RWPE2 (cell line): ENCODE measurements around the gene CSRNP3.

ENCODE experiments used
- ATAC-seq: fragments of 200-7000 bp; cut with Tn5 transposase; 3 replicates; pipeline ENCODE4 v1.9.1; 2021; ENCODE audit warnings: low read depth
- DNase-seq: peaks from one replicate; pipeline ENCODE4 v3.0.0-alpha.2; 2020; ENCODE audit warnings: low spot score
- H3K27ac ChIP-seq: fragments of 450-650 bp; 2 replicates; pipeline ENCODE4 v1.5.1; 2017; ENCODE audit warnings: mild to moderate bottlenecking; ENCODE audit not compliant: poor library complexity, severe bottlenecking
- H3K27me3 ChIP-seq: fragments of 250-450 bp; sonication (Bioruptor Pico); 2 replicates; pipeline ENCODE4 v1.5.1; 2021; ENCODE audit warnings: mild to moderate bottlenecking, moderate library complexity; ENCODE audit not compliant: insufficient read depth, poor library complexity, severe bottlenecking
- H3K36me3 ChIP-seq: fragments of 250-450 bp; sonication (Bioruptor Pico); 2 replicates; pipeline ENCODE4 v1.5.1; 2020; ENCODE audit warnings: low read depth, mild to moderate bottlenecking, moderate library complexity
- H3K4me1 ChIP-seq: fragments of 250-450 bp; sonication (Bioruptor Pico); 2 replicates; pipeline ENCODE4 v1.5.1; 2021; ENCODE audit warnings: mild to moderate bottlenecking, moderate library complexity; ENCODE audit not compliant: insufficient read depth, poor library complexity, severe bottlenecking
- H3K4me3 ChIP-seq: fragments of 250-450 bp; sonication (Bioruptor Pico); 2 replicates; pipeline ENCODE4 v1.5.1; 2021; ENCODE audit warnings: mild to moderate bottlenecking, moderate library complexity; ENCODE audit not compliant: severe bottlenecking
- H3K9me3 ChIP-seq: fragments of 250-450 bp; sonication (Bioruptor Pico); 2 replicates; pipeline ENCODE4 v1.5.1; 2021; ENCODE audit warnings: mild to moderate bottlenecking, moderate library complexity; ENCODE audit not compliant: severe bottlenecking
- TF ChIP-seq, protein P1 (sequence below): fragments of 450-650 bp; IDR thresholded peaks from one replicate; pipeline ENCODE4 v1.5.1; 2017; ENCODE audit warnings: mild to moderate bottlenecking, moderate library complexity; ENCODE audit not compliant: poor library complexity, severe bottlenecking

Gene CSRNP3

DNA sequence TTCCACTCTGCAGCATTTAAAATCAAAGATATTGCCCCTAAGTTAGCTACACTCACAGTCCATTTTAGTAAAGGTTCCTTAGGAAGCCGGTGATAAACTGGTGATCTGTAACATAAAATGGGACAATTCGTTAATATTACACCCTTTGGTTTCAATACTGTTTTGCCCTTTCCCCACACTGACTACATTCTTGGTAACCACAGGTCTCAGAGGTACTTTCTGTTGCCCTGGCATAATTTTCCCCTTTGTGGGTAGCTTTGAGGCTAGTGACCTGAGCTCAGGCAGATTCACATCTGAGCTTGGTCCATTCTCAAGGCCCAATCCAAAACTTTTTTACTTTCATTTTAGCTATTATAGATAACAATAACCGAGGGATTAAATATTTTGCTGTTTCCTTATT is 32.9 kb upstream of the CSRNP3 start:
- no peaks in the 10 kb centered on the region for H3K27me3 ChIP-seq
- no peak overlapping the region for H3K27ac ChIP-seq
- DNase-seq, result no peak
- no peaks in the 10 kb centered on the region for H3K36me3 ChIP-seq
- TF ChIP-seq, protein P1, sequence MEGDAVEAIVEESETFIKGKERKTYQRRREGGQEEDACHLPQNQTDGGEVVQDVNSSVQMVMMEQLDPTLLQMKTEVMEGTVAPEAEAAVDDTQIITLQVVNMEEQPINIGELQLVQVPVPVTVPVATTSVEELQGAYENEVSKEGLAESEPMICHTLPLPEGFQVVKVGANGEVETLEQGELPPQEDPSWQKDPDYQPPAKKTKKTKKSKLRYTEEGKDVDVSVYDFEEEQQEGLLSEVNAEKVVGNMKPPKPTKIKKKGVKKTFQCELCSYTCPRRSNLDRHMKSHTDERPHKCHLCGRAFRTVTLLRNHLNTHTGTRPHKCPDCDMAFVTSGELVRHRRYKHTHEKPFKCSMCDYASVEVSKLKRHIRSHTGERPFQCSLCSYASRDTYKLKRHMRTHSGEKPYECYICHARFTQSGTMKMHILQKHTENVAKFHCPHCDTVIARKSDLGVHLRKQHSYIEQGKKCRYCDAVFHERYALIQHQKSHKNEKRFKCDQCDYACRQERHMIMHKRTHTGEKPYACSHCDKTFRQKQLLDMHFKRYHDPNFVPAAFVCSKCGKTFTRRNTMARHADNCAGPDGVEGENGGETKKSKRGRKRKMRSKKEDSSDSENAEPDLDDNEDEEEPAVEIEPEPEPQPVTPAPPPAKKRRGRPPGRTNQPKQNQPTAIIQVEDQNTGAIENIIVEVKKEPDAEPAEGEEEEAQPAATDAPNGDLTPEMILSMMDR, result no peak
- H3K4me1 ChIP-seq, result no peaks in the 10 kb centered on the region
- no peak overlapping the region for H3K4me3 ChIP-seq
- no peak for ATAC-seq
- no peaks in the 10 kb centered on the region for H3K9me3 ChIP-seq

DNA sequence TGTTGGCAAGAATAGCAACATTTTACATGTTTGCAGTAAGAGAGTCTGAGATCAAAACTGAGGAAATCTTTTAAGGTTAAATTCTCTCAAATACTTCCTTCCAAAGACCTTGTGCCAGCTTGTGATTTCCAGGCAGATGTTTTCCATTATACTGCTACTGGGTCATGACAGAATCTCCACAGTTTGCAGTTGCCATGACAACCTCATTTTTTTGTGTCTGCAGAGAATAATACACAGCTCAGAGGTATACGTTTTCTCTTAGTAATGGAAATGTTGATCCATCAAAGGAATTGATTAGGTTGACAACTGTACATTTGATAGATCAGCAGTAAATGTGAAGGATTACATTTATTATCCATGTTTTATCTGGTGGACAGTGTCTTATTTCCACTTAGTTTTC is 29.1 kb upstream of the CSRNP3 start:
- H3K36me3 ChIP-seq, result no peaks in the 10 kb centered on the region
- DNase-seq (no peak), ATAC-seq (no peak)
- H3K9me3 ChIP-seq, result no peaks in the 10 kb centered on the region
- H3K4me1 ChIP-seq, result no peaks in the 10 kb centered on the region
- no peaks in the 10 kb centered on the region for H3K27me3 ChIP-seq
- H3K4me3 ChIP-seq, result no peak overlapping the region
- TF ChIP-seq, protein P1, result no peak
- H3K27ac ChIP-seq, result no peak overlapping the region

DNA sequence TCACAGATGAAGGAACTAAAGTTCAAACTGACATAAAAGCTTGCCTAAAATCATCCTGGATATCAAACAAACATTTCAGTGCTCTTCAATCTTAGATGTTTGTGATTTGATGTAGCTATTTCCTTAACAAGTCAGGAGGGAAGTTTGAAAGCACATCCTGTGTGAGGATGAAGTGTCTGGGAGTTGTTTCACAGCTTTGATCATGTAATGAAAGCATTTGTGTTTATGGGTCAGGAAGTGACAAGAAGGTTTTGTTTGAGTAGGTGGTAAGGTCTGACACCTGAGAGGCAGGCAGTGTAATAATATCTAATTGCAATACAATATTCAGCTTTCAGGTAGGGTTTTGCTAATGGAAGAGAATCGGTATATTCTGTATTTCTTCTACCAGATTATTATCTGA is 26.0 kb upstream of the CSRNP3 start:
- Histone ChIP-seq H3K4me1 (no peaks in the 10 kb centered on the region), H3K27ac (no peak overlapping the region), H3K9me3 (no peaks in the 10 kb centered on the region), H3K27me3 (no peaks in the 10 kb centered on the region), H3K4me3 (no peak overlapping the region), H3K36me3 (no peaks in the 10 kb centered on the region)
- no peak for ATAC-seq
- DNase-seq, result no peak
- TF ChIP-seq, protein P1, result no peak

DNA sequence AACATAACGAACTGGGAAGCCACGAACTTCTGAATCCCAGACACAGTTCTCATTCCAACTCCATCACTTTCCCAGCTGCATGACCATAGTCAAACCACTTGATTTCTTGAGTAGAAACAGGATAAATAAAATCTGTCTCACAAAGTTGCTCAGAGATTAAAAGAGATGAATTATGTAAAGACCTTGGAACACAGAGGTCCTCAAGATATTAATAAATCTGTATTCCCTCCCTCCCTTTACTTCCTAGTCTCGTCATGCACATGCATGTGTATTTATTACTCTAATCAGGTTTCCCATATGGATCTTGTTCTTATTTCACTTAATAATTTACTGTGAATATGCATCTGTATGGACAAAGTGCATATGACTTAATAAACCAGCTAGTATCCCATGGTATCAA is 21.1 kb upstream of the CSRNP3 start:
- ATAC-seq, result no peak
- TF ChIP-seq, protein P1, result no peak
- Histone ChIP-seq H3K4me3 (no peak overlapping the region), H3K27ac (no peak overlapping the region), H3K27me3 (no peaks in the 10 kb centered on the region), H3K4me1 (no peaks in the 10 kb centered on the region), H3K9me3 (no peaks in the 10 kb centered on the region), H3K36me3 (no peaks in the 10 kb centered on the region)
- DNase-seq, result no peak

DNA sequence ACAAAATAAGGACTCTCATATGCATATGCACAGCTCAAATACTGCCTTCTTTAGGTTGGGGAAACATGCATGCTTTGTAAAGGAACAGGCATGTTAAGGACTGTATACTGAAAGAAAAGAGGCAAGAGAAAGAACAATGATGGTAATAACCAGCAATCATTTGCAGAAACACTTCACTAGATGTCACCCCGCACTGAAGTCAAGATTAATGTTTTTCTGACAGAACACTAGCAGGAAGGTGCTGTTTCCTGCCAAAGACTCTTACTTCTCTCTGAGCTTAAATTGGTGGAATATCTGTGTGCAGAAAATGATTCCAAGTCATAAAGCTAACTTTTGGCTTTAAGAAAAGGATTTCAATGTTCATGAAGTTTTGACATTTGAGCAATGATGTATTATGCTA is 19.3 kb upstream of the CSRNP3 start:
- no peaks in the 10 kb centered on the region for H3K4me1 ChIP-seq
- ATAC-seq (no peak), DNase-seq (no peak)
- H3K27me3 ChIP-seq, result no peaks in the 10 kb centered on the region
- H3K9me3 ChIP-seq, result no peaks in the 10 kb centered on the region
- TF ChIP-seq, protein P1, result no peak
- no peak overlapping the region for H3K27ac ChIP-seq
- H3K36me3 ChIP-seq, result no peaks in the 10 kb centered on the region
- no peak overlapping the region for H3K4me3 ChIP-seq
